Measurements from ENCODE around the gene NECAB2.

DNA sequence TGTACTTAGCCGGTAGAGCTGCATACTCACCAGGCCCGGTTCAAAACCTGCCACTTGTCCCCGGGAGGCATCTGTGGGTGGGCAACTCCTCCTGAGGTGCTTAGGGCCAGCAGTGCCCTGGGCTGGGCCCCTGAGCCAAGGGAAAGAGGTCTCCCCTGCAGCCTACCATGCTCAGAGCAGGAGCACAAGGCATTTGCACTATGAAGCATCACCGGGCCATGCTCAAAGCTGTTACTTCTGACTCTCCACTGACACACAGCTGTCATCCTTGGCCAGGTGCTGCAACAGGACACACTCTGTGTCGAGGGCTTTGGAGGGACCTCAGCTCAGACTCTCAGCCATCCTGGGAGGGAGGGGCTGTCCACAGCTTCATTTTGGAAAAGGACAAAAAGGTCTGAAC, 37.3 kb downstream of the NECAB2 start:
- TF ChIP-seq POLR2A (IDR thresholded peaks at IDR 0.05) (no peak), POLR2AphosphoS5 (IDR thresholded peaks at IDR 0.05) (no peak), EP300 (IDR thresholded peaks at IDR 0.05) (no peak)
- TF ChIP-seq, protein P1, sequence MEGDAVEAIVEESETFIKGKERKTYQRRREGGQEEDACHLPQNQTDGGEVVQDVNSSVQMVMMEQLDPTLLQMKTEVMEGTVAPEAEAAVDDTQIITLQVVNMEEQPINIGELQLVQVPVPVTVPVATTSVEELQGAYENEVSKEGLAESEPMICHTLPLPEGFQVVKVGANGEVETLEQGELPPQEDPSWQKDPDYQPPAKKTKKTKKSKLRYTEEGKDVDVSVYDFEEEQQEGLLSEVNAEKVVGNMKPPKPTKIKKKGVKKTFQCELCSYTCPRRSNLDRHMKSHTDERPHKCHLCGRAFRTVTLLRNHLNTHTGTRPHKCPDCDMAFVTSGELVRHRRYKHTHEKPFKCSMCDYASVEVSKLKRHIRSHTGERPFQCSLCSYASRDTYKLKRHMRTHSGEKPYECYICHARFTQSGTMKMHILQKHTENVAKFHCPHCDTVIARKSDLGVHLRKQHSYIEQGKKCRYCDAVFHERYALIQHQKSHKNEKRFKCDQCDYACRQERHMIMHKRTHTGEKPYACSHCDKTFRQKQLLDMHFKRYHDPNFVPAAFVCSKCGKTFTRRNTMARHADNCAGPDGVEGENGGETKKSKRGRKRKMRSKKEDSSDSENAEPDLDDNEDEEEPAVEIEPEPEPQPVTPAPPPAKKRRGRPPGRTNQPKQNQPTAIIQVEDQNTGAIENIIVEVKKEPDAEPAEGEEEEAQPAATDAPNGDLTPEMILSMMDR (IDR thresholded peaks at IDR 0.05) = no peak
